HepG2 (cell line): ENCODE results near the gene SUPT6H.

ENCODE experiments used
- ELF1 ChIP-seq: sonication (generic); formaldehyde crosslinking; IDR thresholded peaks from 2 replicates; pipeline ENCODE4 v1.4.0; 2020; ENCODE audit warnings: missing genetic modification reagents
- IKZF5 ChIP-seq: IDR thresholded peaks from 2 replicates; pipeline ENCODE4 v1.6.1; 2018; ENCODE audit warnings: missing genetic modification reagents, mild to moderate bottlenecking, missing compliant biosample characterization
- IRF2 ChIP-seq: IDR thresholded peaks from 2 replicates; pipeline ENCODE4 v1.6.1; 2018; ENCODE audit warnings: missing genetic modification reagents, missing compliant biosample characterization
- JUNB ChIP-seq: sonication (generic); formaldehyde crosslinking; IDR thresholded peaks from 2 replicates; pipeline ENCODE4 v1.8.0; 2022; ENCODE audit warnings: missing genetic modification reagents, mild to moderate bottlenecking, borderline replicate concordance
- MYC ChIP-seq: sonication (generic); formaldehyde crosslinking; IDR thresholded peaks from 2 replicates; pipeline ENCODE4 v1.9.0; 2021; ENCODE audit warnings: missing genetic modification reagents, borderline replicate concordance
- RFXAP ChIP-seq: sonication (generic); formaldehyde crosslinking; IDR thresholded peaks from 2 replicates; pipeline ENCODE4 v1.4.0; 2020; ENCODE audit warnings: missing genetic modification reagents, borderline replicate concordance
- TBP ChIP-seq: sonication (generic); formaldehyde crosslinking; IDR thresholded peaks from 2 replicates; pipeline ENCODE4 v1.5.0; 2020; ENCODE audit warnings: missing genetic modification reagents
- ZMYM3 ChIP-seq: sonication (generic); formaldehyde crosslinking; IDR thresholded peaks from 2 replicates; pipeline ENCODE4 v1.5.1; 2020; ENCODE audit warnings: mild to moderate bottlenecking, missing genetic modification reagents
- ZNF12 ChIP-seq: sonication (generic); formaldehyde crosslinking; IDR thresholded peaks from 2 replicates; pipeline ENCODE4 v1.5.0; 2020; ENCODE audit warnings: missing genetic modification reagents
- ZNF232 ChIP-seq: sonication (generic); formaldehyde crosslinking; IDR thresholded peaks from 2 replicates; pipeline ENCODE4 v1.4.0; 2020; ENCODE audit warnings: missing genetic modification reagents, borderline replicate concordance
- ZNF274 ChIP-seq: sonication (generic); formaldehyde crosslinking; IDR thresholded peaks from 2 replicates; pipeline ENCODE4 v1.5.1; 2020; ENCODE audit warnings: mild to moderate bottlenecking, missing genetic modification reagents
- TF ChIP-seq, protein P1 (sequence below): sonication (generic); formaldehyde crosslinking; IDR thresholded peaks from 2 replicates; pipeline ENCODE4 v1.5.0; 2020; ENCODE audit warnings: mild to moderate bottlenecking, missing genetic modification reagents, moderate library complexity

DNA sequence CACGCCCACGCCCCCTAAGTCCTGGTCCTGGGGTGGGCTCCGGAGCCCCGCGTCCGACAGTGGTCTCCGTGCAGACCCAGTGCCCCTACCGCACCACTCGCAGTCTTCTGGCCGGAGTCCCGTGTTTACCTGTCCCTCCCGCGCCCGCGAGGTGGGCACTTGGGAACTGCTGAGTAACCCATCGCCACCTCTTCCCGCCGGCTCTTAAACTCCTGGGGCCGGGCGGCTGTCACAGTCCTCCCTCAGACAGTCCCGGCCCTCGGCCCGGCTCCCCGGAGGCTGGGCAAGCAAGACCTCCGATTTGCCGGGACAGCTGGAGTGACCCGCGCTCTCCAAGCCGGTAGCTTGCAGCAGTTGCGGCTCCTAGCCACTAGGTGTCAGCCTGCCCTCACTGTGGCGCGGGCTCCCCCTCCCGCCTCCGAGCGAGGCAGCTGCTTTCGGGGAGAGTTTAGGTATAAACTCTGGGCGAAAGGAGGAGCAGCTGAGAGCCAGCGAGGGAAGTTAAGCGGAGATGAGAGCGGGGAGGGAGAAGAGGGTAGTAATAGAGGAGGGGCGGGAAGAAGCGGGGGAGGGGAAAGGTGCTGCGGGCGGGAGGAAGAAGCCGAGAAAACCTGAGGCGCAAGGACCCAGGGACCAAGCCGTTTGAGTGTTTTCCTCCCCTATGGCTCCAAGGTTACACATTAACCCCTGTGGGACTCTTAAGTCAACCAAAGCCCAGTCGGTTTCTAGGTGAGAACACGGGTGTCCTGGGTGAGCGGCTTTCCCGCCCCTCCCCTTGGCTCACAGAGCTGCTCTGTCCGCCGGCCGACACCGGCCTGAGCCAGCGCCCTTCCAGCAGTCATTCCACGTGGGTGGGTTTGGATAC is 64.9 kb downstream of the SUPT6H start:
- TF ChIP-seq MYC (CRISPR knock-in tag) (peak; percentile 87), ZNF274 (CRISPR knock-in tag) (no peak), IKZF5 (no peak), ZNF12 (no peak), ELF1 (no peak), ZMYM3 (CRISPR knock-in tag) (no peak), IRF2 (no peak; the same call in 1 of the 2 replicates), TBP (CRISPR knock-in tag) (no peak), JUNB (CRISPR knock-in tag) (no peak), RFXAP (CRISPR knock-in tag) (peak; percentile 12; the same call in 1 of the 2 replicates), ZNF232 (CRISPR knock-in tag) (no peak)
- TF ChIP-seq, protein P1, sequence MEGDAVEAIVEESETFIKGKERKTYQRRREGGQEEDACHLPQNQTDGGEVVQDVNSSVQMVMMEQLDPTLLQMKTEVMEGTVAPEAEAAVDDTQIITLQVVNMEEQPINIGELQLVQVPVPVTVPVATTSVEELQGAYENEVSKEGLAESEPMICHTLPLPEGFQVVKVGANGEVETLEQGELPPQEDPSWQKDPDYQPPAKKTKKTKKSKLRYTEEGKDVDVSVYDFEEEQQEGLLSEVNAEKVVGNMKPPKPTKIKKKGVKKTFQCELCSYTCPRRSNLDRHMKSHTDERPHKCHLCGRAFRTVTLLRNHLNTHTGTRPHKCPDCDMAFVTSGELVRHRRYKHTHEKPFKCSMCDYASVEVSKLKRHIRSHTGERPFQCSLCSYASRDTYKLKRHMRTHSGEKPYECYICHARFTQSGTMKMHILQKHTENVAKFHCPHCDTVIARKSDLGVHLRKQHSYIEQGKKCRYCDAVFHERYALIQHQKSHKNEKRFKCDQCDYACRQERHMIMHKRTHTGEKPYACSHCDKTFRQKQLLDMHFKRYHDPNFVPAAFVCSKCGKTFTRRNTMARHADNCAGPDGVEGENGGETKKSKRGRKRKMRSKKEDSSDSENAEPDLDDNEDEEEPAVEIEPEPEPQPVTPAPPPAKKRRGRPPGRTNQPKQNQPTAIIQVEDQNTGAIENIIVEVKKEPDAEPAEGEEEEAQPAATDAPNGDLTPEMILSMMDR (CRISPR knock-in tag): peak; percentile 99
